HG03457 (cell line): ENCODE data around the gene XXYLT1.

Experiments used
- ATAC-seq: cut with Tn5 transposase; IDR thresholded peaks from one replicate; pipeline ENCODE4 v1.9.1; 2021; ENCODE audit warnings: moderate number of reproducible peaks; ENCODE audit not compliant: unreplicated experiment

The XXYLT1 gene

GRCh38 chr3:195139091-195139875, 131.7 kb downstream of the XXYLT1 start:
- no peak for ATAC-seq

DNA sequence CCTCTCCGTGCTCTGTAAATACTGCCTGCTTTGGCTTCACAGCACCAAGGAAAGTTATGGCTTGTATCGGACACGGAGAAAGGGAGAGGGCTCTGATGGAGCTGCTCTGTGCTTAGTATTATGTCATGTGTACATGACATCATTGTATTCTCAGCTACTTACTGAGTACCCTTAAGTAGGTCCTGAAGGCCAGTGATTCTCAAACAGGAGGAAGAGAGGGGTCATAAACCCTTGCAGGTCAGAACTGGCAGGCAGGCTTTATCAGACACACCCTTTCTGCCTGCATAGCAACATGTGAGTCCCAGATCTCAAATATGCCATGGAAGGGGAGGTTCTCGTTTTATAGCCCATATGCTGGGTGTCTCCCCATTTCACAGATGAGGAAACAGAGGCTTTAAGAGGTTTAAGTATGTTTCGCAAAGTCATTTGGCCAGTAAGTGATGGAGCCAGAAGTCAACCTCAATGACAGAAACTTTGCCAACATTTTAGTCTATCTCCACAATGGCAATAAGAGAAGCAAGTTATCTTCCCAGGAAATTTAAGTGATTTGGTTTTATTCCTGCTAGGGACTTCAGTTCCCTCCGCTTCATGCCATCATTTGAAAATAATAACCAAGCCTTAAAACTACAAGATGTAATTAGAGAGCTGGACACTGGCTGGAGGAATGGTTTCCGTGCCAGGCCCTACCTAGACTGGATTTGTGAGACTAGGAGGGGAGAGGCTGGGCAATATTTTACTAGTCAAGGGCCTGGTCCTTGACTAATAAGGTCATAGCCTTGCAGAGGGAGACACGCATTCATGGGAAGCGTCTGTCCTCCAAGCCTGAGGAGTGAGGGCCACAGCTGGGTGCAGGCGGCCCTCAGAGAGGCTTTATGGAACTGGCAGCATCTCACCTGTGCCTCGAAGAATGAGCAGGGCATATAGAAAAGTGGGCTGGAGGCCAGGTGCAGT, 133.0 kb downstream of the XXYLT1 start:
- no peak for ATAC-seq

- ATAC-seq: no peak
Observed at GRCh38 chr3:195135917-195136316, 135.0 kb downstream of the XXYLT1 start.

- ATAC-seq: no peak
Observed at GRCh38 chr3:195134431-195134830, 136.5 kb downstream of the XXYLT1 start.

DNA sequence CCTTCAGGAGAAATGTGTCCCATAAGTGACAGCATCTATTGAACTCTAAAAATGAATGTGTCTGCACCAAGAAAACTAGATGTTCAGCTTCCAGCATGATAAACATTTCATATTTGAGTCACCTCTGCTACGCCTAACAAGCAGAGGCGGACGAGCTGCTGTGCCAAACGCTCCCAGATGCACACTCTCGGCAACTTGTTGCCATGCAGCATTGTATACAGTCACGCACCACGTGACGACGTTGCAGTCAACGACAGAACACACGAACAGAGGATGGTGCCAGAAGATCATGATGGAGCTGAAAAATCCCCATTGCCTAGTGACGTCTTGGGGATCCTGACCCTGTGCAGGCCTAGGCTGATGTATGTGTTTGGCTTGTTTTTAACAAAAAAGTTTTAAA, 137.5 kb downstream of the XXYLT1 start:
- ATAC-seq: no peak

- no peak for ATAC-seq
Observed at GRCh38 chr3:195133013-195133412, 137.9 kb downstream of the XXYLT1 start.

DNA sequence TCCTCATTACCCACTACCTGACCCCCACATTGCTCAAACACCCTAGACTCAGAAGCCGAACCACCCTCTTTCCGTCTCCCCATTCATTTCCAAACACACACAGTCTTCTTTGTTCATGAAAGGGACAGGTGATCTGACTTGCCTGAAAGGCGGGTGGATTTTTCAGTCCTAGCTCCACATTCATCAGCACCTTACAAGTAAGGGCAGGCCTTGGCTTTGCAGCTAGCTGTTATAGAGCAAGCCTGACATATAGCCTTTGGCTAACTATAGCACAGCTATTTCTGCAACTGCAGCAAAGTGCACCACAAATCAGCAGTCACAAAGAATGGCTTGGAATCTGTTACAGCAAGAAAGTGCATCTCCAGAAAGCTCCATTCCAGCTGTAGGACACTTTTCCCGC, 139.8 kb downstream of the XXYLT1 start:
- no peak for ATAC-seq

GRCh38 chr3:195129644-195130492, 141.1 kb downstream of the XXYLT1 start:
- ATAC-seq: peak; percentile 81

DNA sequence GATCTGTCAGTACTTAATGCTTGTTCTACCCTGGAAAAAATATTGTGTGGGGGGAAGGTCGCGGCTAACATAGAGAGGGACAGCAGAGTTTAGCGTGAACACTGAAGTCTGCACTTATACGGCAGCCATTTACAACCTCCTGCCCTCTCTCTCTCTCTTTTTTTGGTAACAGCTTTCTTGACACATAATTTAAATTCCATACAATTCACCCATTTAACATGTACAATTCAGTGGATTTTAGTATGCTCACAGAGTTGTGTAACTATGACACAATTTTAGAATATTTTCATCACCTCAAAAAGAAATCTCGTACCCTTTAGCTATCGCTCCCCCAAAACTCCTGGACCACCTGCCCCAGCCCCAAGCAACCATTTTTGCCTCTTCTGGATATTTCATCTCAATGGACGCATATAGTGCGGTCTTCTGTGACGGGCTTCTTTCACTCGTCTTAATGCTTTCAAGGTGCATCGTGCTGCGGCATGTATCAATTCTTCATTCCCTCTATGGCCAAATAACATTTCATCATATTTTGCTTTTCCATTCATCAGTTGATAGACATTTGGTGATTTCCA, 141.8 kb downstream of the XXYLT1 start:
- ATAC-seq: no peak

DNA sequence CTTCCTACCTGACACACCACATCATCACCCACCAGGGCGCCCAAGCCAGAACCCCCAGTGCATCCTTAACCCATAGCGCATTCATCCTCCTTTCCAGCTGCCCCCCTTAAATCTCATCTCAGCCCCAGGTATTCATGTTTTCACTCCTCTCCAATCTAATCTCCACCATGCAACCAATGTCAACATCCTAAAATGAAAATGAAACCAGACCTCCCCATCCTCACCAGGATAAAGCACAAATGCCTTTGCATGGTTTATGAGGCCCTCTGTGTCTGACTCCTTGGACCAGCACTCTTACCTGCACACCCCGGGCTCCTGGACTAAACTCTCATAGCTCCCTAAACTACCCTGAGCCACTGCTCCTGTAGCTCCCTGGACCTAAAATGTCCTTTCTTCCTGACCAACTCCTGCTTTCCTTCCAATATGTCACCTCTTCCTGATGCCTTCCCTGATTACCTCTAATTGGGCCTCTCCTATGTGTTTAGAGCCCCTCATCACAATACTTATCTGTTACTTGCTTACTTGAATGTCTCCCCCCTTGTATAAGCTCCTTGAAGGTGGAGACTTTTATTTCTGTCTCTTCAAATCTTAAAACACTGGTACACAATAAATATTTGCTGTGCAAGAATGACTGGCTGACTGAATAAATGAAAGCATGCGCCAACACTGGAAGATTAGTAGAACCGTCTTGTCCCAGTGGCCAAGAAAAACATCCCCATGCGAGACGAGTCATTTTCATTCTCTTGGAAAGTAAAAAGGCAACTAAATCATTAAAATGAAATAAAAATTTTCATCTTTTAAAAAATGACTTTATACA, 142.5 kb downstream of the XXYLT1 start:
- ATAC-seq: no peak

DNA sequence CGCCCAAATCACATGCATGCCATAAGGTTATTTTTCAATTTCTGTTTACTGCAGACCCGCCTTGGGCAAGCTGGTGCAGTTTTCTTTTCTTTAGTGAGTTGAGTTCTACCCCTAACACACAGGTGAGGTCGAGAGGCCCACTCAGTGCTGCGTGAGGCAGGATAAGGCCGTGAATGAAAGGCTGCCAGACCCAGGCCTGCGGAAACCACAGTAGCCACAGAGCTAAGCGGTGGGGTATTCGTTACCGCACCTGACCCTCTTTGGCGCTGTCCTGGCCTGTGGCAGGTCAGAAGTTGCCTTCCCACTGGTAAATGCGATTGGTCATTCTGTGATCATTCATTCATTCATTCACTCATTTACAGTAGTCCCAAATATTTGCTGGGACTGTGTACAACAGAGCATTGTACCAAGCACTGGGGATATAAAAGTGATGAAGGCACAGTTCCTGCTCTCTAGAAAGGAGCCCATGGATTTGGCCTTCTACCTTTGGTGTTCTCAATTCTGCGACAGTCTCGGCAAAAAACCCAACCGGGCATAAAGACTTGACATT, 144.8 kb downstream of the XXYLT1 start:
- ATAC-seq: no peak

GRCh38 chr3:195125646-195126045, 145.3 kb downstream of the XXYLT1 start:
- no peak for ATAC-seq

DNA sequence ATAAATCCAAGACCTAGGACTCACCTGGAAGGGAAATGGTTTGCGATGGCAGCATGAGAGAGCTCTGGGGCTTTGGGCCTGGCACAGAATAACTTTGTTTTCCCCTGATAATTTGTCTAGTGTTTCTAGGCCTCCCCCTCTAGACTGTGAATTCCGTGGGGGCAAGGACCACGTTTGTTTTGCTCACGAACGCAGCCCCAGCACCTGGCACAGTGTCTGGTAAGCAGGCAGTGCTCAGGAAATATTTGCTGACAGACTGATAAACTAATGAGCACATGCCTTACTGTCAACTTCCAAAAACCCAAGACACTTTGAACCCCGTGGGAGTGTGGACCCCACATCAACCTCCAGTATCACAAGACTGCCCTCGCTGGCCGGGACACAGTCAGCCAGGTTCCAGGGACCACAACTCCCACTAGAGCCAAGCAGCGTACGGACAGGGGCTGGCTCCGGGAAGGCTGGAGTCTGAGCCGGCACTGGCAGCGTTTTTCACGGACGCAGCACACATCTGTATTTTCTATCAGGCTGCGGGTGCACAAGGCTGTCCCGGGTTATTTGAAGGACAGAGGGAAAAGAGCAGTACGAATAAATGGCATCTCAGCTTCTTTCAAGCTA, 146.5 kb downstream of the XXYLT1 start:
- no peak for ATAC-seq

GRCh38 chr3:195123281-195123691, 147.7 kb downstream of the XXYLT1 start:
- no peak for ATAC-seq

DNA sequence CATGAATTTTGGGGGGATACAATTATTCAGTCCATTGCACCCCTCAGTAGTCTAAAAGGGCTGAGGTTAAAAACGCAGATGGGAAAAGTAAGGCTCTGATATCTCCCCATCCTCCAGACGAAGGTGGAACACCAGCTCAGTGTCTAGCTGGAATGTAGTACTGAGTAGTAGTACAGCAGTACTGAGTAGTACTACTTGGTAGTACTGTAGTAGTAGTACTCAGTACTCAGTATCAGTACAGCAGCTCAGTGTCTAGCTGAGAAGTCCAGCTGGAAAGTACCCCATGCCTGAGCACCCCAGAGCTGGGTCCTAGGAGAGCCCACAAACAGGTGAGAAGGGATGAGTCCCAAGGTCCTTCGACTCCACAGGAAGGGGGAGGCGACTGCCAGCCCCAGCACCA, 148.7 kb downstream of the XXYLT1 start:
- ATAC-seq: no peak

DNA sequence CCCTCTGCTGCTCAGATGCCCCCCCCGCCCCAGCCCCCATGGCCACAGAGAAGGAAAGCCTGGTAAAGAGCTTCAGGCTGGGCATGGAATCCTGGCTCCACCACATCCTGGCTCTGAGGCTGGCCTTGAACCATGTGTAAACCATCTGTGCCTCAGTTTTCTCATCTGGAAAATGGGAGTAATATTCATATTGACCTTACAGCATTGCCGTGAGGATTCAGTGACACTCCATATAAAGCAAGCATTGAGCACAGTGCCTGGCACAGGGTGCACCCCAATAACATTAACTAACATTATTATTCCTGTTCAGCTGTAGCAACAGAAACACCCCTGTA, 150.7 kb downstream of the XXYLT1 start:
- ATAC-seq: no peak

DNA sequence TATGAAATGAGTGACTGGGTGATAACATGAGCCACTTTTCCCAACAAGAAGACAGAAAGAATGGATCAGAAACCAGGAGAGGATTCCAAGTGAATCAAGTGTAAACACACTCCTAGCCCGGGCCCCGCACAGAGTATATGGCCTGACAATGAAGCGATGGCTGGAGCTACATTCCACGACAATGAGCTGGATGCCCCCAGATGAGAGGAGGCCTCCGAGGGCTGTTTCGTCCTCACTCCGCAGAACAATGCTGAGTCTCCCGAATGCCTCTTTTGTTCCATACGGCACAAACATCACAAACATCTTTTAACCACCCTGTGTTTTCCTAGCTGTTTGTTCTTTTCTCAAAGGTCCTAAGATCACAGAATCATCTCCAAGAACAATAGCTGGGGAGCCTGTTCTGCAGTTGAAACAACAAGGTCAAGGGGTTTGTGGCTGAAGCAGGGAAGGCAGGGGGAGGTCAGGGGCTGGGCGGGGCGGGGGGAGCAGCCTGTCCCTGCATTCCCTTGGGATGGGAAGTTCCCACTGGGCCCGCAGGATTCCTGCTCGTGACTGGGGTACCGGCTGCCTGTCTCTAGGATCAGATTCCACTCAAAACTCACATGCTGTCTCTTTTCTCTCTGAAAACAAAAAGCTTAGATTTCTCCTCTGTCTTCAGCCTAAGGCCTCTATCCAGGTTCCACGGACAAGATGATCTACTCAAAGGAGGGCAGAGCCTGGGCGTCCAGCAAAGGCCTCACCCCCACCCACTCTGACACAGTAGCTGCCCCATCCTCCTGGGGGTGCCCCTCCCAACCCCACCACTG, 151.3 kb downstream of the XXYLT1 start:
- no peak for ATAC-seq

DNA sequence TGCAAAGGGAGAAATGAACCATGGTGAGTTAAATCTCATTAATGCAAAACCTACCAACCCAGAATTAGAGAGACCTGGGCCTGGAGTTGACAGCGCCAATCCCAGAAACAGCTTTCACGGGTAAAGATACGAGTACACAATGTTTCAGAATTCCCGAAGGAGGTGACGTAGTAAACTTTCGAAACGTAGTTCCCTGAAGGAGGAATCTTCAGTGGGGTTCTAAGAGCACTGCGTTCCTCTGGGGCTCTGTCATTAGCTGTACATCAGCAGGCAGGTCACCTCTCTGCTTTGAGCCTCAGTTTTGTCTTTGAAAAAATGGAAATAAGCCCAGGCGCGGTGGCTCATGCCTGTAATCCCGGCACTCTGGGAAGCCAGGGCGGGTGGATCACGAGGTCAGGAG, 152.3 kb downstream of the XXYLT1 start:
- no peak for ATAC-seq
